NCI-H2227 (cell line): ENCODE data around the gene FER.

Experiments
- DNase-seq: peaks from one replicate; lab custom pipeline; 2025; ENCODE audit not compliant: unreplicated experiment; lab: John Stamatoyannopoulos, UW

Gene FER

DNA sequence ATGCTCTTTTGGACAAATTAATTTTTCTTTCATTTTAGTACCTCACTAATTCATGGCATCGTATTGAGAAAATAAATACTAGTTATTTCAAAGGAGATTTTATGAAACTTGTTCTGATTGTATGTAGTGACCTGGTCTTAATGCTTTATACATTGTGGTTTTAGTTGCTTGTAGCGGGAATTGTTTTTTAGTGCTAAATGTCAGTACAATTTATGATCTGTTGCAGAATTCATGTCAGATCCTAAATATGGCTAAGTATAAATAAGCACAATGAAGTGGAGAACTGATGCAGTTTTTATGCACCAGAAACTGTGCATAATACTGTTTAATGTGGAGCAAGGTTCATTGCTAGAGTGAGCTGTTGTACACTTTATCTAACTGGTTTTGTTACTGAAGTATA, 353.3 kb downstream of the FER start:
- DNase-seq: no peak

DNA sequence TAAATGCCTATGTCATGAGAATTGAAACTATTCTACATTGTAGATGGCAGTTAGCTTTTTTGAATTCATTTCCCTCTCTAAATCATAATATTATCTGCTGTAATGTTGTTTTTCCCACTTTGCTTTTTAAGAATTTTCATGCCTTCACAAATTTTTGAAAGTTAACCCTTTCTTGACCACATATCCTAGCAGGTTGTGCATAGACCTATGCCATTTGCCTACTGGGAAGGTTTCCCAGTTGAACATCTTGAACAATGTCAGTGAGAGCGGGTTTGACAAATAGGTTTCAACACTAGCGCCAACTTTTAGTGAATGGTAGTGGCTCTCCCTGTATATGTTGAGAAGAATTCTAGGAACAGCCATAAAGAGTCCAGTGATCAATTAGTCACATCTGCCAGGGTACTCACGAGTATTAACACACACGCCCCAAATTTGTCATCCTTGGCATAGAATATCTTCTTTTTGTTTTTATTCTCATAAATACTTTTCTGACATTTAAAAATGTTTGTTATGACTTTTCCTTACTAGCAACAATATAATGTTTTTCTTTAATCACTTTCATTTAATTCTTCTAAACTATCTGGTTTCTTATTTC, 354.5 kb downstream of the FER start:
- DNase-seq: no peak

DNA sequence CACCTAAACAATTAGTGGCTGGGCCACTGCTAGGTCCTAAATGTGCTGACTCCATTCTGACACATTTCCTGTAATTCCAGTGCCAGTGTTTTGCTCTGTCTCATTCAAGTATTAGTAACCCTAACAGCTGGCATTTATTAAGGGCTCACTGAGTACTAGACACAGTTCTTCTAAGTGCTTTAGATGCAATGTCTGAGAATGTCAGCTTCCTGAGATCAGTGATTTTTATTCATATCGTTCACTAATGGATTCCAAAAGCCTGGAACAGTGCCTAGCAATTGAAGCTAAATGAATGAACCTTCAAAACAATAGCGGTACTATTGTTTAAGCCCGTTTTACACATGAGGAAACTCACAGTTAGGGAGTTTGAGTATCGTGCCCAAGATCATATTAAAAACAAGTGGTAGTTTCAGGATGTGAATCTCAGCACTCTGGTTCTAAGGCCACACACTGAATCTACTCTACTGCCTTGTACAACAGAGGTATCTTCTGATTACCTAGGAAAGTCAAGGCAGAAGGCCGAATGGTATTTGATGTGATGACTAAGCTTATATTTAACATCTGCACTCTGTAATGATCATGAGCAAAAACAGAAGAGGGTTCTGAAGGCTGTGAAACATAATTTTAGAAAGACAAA, 358.1 kb downstream of the FER start:
- no peak for DNase-seq

DNA sequence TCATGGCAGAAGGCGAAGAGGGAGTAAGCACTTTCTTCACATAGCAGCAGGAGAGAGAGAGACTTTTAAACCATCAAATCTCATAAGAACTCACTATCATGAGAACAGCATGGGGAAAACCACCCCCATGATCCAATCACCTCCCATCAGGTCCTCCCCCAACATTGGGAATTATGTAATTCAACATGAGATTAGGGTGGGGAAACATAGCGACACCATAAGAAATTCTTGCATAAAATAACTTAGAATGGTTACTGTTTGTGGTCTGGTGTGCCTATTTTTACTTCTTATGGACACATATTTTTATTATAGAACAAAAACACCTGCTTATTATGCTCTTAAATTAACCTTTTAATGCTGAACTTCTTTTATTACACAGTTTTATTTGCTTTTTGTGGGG, 364.0 kb downstream of the FER start:
- DNase-seq: no peak

GRCh38 chr5:109113608-109114007, 365.9 kb downstream of the FER start:
- DNase-seq: no peak

GRCh38 chr5:109121225-109121624, 373.5 kb downstream of the FER start:
- DNase-seq: no peak

- no peak for DNase-seq
Observed at GRCh38 chr5:109125755-109126429, 378.2 kb downstream of the FER start.

- no peak for DNase-seq
Observed at GRCh38 chr5:109126481-109126880, 378.8 kb downstream of the FER start.

GRCh38 chr5:109136906-109137305, 389.2 kb downstream of the FER start:
- DNase-seq: no peak

- no peak for DNase-seq
Observed at GRCh38 chr5:109141222-109142200, 393.8 kb downstream of the FER start.

DNA sequence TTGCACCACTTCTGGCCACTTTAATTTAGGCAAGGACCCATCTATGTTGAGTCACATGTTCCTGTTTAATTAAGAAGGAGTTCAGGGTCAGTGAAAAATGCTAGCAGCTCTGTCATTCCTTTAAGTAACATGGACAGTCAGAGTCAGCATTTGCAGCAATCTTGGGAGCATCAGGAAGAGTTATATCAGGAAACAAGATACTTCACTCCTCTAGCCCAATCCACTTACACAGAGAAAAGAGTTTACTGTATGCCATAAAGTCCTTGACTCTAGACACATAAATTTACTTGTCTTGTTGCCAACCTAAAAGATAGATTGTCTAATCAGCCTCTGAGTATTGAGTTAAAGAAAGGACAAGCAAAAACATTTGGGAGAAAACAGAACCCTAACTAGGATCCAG, 395.3 kb downstream of the FER start:
- no peak for DNase-seq

- DNase-seq: no peak
Observed at GRCh38 chr5:109145139-109145538, 397.4 kb downstream of the FER start.

- DNase-seq: no peak
Observed at GRCh38 chr5:109146591-109146990, 398.9 kb downstream of the FER start.

GRCh38 chr5:109152565-109152964, 404.9 kb downstream of the FER start:
- DNase-seq: no peak

GRCh38 chr5:109155625-109156024, 407.9 kb downstream of the FER start:
- DNase-seq: no peak

- DNase-seq: no peak
Observed at GRCh38 chr5:109156885-109157284, 409.2 kb downstream of the FER start.

- no peak for DNase-seq
Observed at GRCh38 chr5:109160468-109160867, 412.8 kb downstream of the FER start.

GRCh38 chr5:109161914-109162683, 414.4 kb downstream of the FER start:
- no peak for DNase-seq

DNA sequence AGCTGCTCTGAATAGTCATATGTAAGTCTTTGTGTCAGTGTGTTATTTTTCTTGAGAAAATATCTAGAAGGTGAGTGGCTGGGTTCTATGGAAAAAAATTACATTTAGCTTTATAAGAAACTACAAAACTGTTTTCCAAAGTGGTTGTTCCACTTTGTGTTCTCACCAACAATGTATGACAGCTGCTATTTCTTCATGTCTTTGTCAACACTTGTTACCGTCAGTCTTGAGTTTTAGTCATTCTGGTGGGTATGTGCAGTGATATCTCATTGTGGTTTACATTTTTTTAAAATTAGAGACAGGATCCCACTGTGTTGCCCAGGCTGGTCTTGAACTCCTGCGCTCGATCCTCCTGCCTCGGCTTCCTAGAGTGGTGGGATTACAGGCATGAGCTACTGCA, 415.6 kb downstream of the FER start:
- DNase-seq: no peak

- DNase-seq: no peak
Observed at GRCh38 chr5:109164001-109164400, 416.3 kb downstream of the FER start.

- no peak for DNase-seq
Observed at GRCh38 chr5:109167586-109167985, 419.9 kb downstream of the FER start.
